HTR-8/SVneo (cell line): ENCODE results near the gene BCAS1.

ENCODE experiments used
- DNase-seq: peaks from one replicate; pipeline ENCODE4 v3.0.0; 2011; ENCODE audit warnings: low spot score, mixed read lengths; ENCODE audit not compliant: insufficient read length
- FAIRE-seq: peaks from 2 replicates; lab custom pipeline; 2011; peaks lifted over from hg19 to GRCh38; lab: Jason Lieb, UNC

BCAS1 gene

GRCh38 chr20:54070187-54070987, at the start of gene BCAS1:
TSS of gene BCAS1 (minus strand) at chr20:54070594. CDS start at chr20:54058718, 11,876 bp downstream.
- FAIRE-seq: no peak
- no peak for DNase-seq

GRCh38 chr20:54119744-54120143, 49.4 kb upstream of the BCAS1 start:
- FAIRE-seq: peak; percentile 33
- no peak for DNase-seq

GRCh38 chr20:54118220-54119001, 48.0 kb upstream of the BCAS1 start:
- FAIRE-seq: peak; percentile 20
- no peak for DNase-seq

GRCh38 chr20:54116550-54117235, 46.3 kb upstream of the BCAS1 start:
- FAIRE-seq (peak; percentile 4), DNase-seq (no peak)

- no peak for DNase-seq
- FAIRE-seq: peak; percentile 73
Measured at GRCh38 chr20:54115172-54115854, 44.9 kb upstream of the BCAS1 start.

GRCh38 chr20:54114109-54114508, 43.7 kb upstream of the BCAS1 start:
- DNase-seq (no peak), FAIRE-seq (no peak)

GRCh38 chr20:54113566-54113965, 43.2 kb upstream of the BCAS1 start:
- DNase-seq (no peak), FAIRE-seq (no peak)

- DNase-seq (no peak), FAIRE-seq (no peak)
Measured at GRCh38 chr20:54112221-54112884, 42.0 kb upstream of the BCAS1 start.

- DNase-seq: no peak
- peak; percentile 87 for FAIRE-seq
Measured at GRCh38 chr20:54111460-54111859, 41.1 kb upstream of the BCAS1 start.

GRCh38 chr20:54110457-54110856, 40.1 kb upstream of the BCAS1 start:
- DNase-seq: no peak
- no peak for FAIRE-seq

- no peak for DNase-seq
- no peak for FAIRE-seq
Measured at GRCh38 chr20:54110041-54110440, 39.6 kb upstream of the BCAS1 start.

GRCh38 chr20:54108817-54109216, 38.4 kb upstream of the BCAS1 start:
- DNase-seq: no peak
- FAIRE-seq: peak; percentile 33

GRCh38 chr20:54108326-54108642, 37.9 kb upstream of the BCAS1 start:
- DNase-seq (no peak), FAIRE-seq (peak; percentile 83)

- FAIRE-seq (peak; percentile 87), DNase-seq (no peak)
Measured at GRCh38 chr20:54107600-54108325, 37.4 kb upstream of the BCAS1 start.

- FAIRE-seq: no peak
- DNase-seq: no peak
Measured at GRCh38 chr20:54107181-54107580, 36.8 kb upstream of the BCAS1 start.

- DNase-seq (no peak), FAIRE-seq (no peak)
Measured at GRCh38 chr20:54106162-54106561, 35.8 kb upstream of the BCAS1 start.

- FAIRE-seq: peak; percentile 42
- DNase-seq: no peak
Measured at GRCh38 chr20:54105653-54106052, 35.3 kb upstream of the BCAS1 start.

GRCh38 chr20:54104781-54105180, 34.4 kb upstream of the BCAS1 start:
- peak; percentile 87 for FAIRE-seq
- DNase-seq: no peak
